ENCODE data around the gene PYHIN1. TPM values are rescaled to one million over a fixed set of nuclear protein-coding genes. Genes with fewer than 3 reads are reported as not detected.
A peak's percentile ranks its signal among the peaks of the same experiment; 100 is the strongest.

Gene PYHIN1
- total and polyA plus RNA-seq, 4 donors: 0.43 to 2.4 (median 0.94) TPM

GRCh38 chr1:159007726-159008125 is 76.4 kb downstream of the PYHIN1 start:
- DNase-seq (no peak), ATAC-seq (ENCODE audit: insufficient read depth, low FRiP score) (no peak)
- Histone ChIP-seq H3K27ac (ENCODE audit: low read depth in 1 of 2, low read length in 1 of 2) (no peak overlapping the region), H3K9ac (ENCODE audit: insufficient read depth in 1 of 2, low read length in 2 of 2) (no peak overlapping the region), H3K4me3 (no peak overlapping the region), H3K9me3 (ENCODE audit: control insufficient read depth in 4 of 4, insufficient read depth in 3 of 4, low read length in 3 of 4) (no peaks in the 10 kb centered on the region), H3K36me3 (ENCODE audit: control insufficient read depth in 4 of 4, insufficient read depth in 4 of 4, low read length in 4 of 4) (no peaks in the 10 kb centered on the region), H3K4me1 (ENCODE audit: control insufficient read depth in 5 of 5, insufficient read depth in 5 of 5, low read length in 5 of 5) (peaks cover 0 to 14% (median 6%) of the 10 kb centered on the region in 5 donors), H3K27me3 (ENCODE audit: control insufficient read depth in 3 of 3, insufficient read depth in 3 of 3, low read length in 2 of 3) (peaks cover 0 to 4% (median 3%) of the 10 kb centered on the region in 3 donors)
- no peak for TF ChIP-seq CTCF (IDR thresholded peaks at IDR 0.05; ENCODE audit: control extremely low read depth, extremely low read depth)

- Histone ChIP-seq H3K4me3 (no peak overlapping the region), H3K27ac (ENCODE audit: low read depth in 1 of 2, low read length in 1 of 2) (peak overlapping the region; percentile 69 to 90), H3K9me3 (ENCODE audit: control insufficient read depth in 4 of 4, insufficient read depth in 3 of 4, low read length in 3 of 4) (no peaks in the 10 kb centered on the region), H3K9ac (ENCODE audit: insufficient read depth in 1 of 2, low read length in 2 of 2) (no peak overlapping the region), H3K27me3 (ENCODE audit: control insufficient read depth in 3 of 3, insufficient read depth in 3 of 3, low read length in 2 of 3) (peaks cover 0 to 4% (median 3%) of the 10 kb centered on the region in 3 donors), H3K4me1 (ENCODE audit: control insufficient read depth in 5 of 5, insufficient read depth in 5 of 5, low read length in 5 of 5) (peaks cover 0 to 15% (median 6%) of the 10 kb centered on the region in 5 donors), H3K36me3 (ENCODE audit: control insufficient read depth in 4 of 4, insufficient read depth in 4 of 4, low read length in 4 of 4) (no peaks in the 10 kb centered on the region)
- TF ChIP-seq CTCF (IDR thresholded peaks at IDR 0.05; ENCODE audit: control extremely low read depth, extremely low read depth): no peak
- peak in 1 of 3 donors; percentile 24 for DNase-seq
- WGBS, 2 donors: 23 to 35% methylated on average over 4 of the region's 4 CpGs
- no peak for ATAC-seq (ENCODE audit: insufficient read depth, low FRiP score)
Measured at GRCh38 chr1:159008744-159009188, 77.4 kb downstream of the PYHIN1 start.

GRCh38 chr1:159009287-159009686 is 77.9 kb downstream of the PYHIN1 start:
- Histone ChIP-seq H3K4me3 (no peak overlapping the region), H3K27ac (ENCODE audit: low read depth in 1 of 2, low read length in 1 of 2) (peak overlapping the region; percentile 90 to 91), H3K36me3 (ENCODE audit: control insufficient read depth in 4 of 4, insufficient read depth in 4 of 4, low read length in 4 of 4) (peaks cover 0 to 2% (median 0%) of the 10 kb centered on the region in 4 donors), H3K9me3 (ENCODE audit: control insufficient read depth in 4 of 4, insufficient read depth in 3 of 4, low read length in 3 of 4) (no peaks in the 10 kb centered on the region), H3K27me3 (ENCODE audit: control insufficient read depth in 3 of 3, insufficient read depth in 3 of 3, low read length in 2 of 3) (peaks cover 0 to 4% (median 3%) of the 10 kb centered on the region in 3 donors), H3K9ac (ENCODE audit: insufficient read depth in 1 of 2, low read length in 2 of 2) (peak overlapping the region in 1 of 2 donors; percentile 84), H3K4me1 (ENCODE audit: control insufficient read depth in 5 of 5, insufficient read depth in 5 of 5, low read length in 5 of 5) (peaks cover 0 to 19% (median 7%) of the 10 kb centered on the region in 5 donors)
- TF ChIP-seq CTCF (IDR thresholded peaks at IDR 0.05; ENCODE audit: control extremely low read depth, extremely low read depth): no peak
- WGBS, 2 donors: 51 to 57% methylated on average over 2 of the region's 2 CpGs
- DNase-seq (no peak), ATAC-seq (ENCODE audit: insufficient read depth, low FRiP score) (no peak)

Data from lung (tissue), 12 donors.